Measurements from ENCODE around the gene SYDE2. TPM values are rescaled to one million over a fixed set of nuclear protein-coding genes. Genes with fewer than 3 reads are reported as not detected.

Gene SYDE2
- total and polyA plus RNA-seq, 8 donors: 0.75 to 45.3 (median 14.4) TPM

DNA sequence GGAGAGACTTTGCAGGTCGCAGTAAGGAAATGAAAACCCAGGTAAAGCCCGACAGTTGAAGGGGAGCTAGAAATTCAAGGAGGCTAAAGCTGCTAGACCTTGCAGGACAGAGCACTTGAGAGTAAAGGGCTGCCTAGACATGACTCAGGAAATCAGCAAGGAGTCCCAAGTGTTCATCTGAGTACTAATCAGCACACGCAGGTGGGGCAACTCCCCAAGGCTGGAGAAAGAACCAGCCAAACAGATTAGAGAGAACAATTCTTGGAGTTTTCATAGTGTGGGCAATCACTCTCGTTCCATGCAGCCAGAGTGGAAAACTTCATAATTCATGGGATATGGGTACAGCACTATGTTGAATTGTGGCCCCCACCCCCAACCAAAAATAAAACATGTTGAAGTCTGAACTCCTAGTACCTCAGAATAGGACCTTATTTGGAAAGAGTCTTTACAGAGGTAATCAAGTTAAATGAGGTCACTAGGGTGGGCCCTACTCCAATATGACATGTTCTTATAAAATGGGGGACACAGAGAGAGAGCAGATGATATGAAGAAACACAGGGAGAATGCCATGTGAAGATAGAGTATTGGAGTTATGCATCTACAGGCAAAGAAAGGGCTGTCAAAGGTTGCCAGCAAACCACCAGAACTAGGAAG lies 28.0 kb downstream of the SYDE2 start:
- H3K4me1 ChIP-seq: peaks cover 0 to 10% (median 0%) of the 10 kb centered on the region in 4 donors

GRCh38 chr1:85171721-85172120 lies 29.1 kb downstream of the SYDE2 start:
- no peak overlapping the region for H3K27ac ChIP-seq
- DNase-seq: no peak
- H3K4me1 ChIP-seq: peaks cover 0 to 10% (median 0%) of the 10 kb centered on the region in 4 donors
- H3K9me3 ChIP-seq: no peaks in the 10 kb centered on the region
- TF ChIP-seq, protein P1, sequence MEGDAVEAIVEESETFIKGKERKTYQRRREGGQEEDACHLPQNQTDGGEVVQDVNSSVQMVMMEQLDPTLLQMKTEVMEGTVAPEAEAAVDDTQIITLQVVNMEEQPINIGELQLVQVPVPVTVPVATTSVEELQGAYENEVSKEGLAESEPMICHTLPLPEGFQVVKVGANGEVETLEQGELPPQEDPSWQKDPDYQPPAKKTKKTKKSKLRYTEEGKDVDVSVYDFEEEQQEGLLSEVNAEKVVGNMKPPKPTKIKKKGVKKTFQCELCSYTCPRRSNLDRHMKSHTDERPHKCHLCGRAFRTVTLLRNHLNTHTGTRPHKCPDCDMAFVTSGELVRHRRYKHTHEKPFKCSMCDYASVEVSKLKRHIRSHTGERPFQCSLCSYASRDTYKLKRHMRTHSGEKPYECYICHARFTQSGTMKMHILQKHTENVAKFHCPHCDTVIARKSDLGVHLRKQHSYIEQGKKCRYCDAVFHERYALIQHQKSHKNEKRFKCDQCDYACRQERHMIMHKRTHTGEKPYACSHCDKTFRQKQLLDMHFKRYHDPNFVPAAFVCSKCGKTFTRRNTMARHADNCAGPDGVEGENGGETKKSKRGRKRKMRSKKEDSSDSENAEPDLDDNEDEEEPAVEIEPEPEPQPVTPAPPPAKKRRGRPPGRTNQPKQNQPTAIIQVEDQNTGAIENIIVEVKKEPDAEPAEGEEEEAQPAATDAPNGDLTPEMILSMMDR (IDR thresholded peaks at IDR 0.05): no peak
- no peak for TF ChIP-seq POLR2AphosphoS5 (IDR thresholded peaks at IDR 0.05)
- no peak for TF ChIP-seq EP300 (IDR thresholded peaks at IDR 0.05)
- no peak for TF ChIP-seq POLR2A (IDR thresholded peaks at IDR 0.05)
- H3K36me3 ChIP-seq: peaks cover 0 to 17% (median 9%) of the 10 kb centered on the region in 4 donors
- no peak overlapping the region for H3K4me3 ChIP-seq
- intact Hi-C loops (cut with DNase I; ENCODE audit: low total_unique reads): no loop called here
- WGBS, 5 donors: 80 to 100% (median 93%) methylated on average over 1 of the region's 1 CpG
- H3K27me3 ChIP-seq: no peaks in the 10 kb centered on the region

More for the DNA sequence above, 28.0 kb downstream of the SYDE2 start:
- Histone ChIP-seq H3K4me3 (no peak overlapping the region), H3K27ac (no peak overlapping the region), H3K36me3 (peaks cover 0 to 6% (median 3%) of the 10 kb centered on the region in 4 donors), H3K9me3 (no peaks in the 10 kb centered on the region), H3K27me3 (no peaks in the 10 kb centered on the region)
- intact Hi-C loops (cut with DNase I; ENCODE audit: low total_unique reads): no loop called here
- no peak for TF ChIP-seq POLR2A (IDR thresholded peaks at IDR 0.05)
- TF ChIP-seq POLR2AphosphoS5 (IDR thresholded peaks at IDR 0.05): no peak
- TF ChIP-seq, protein P1 (IDR thresholded peaks at IDR 0.05): no peak
- no peak for DNase-seq
- WGBS, 5 donors: 67 to 88% (median 80%) methylated on average over 4 of the region's 4 CpGs

- DNase-seq: no peak
- peaks cover 0 to 10% (median 0%) of the 10 kb centered on the region in 4 donors for H3K4me1 ChIP-seq
- no peak for TF ChIP-seq POLR2AphosphoS5 (IDR thresholded peaks at IDR 0.05)
- TF ChIP-seq, protein P1 (IDR thresholded peaks at IDR 0.05): no peak
- TF ChIP-seq EP300 (IDR thresholded peaks at IDR 0.05): no peak
- TF ChIP-seq POLR2A (IDR thresholded peaks at IDR 0.05): no peak
- no peaks in the 10 kb centered on the region for H3K27me3 ChIP-seq
- H3K9me3 ChIP-seq: no peaks in the 10 kb centered on the region
- no peak overlapping the region for H3K27ac ChIP-seq
- peaks cover 0 to 37% (median 15%) of the 10 kb centered on the region in 4 donors for H3K36me3 ChIP-seq
- no peak overlapping the region for H3K4me3 ChIP-seq
- WGBS, 5 donors: 92 to 100% (median 98%) methylated on average over 1 of the region's 1 CpG
- intact Hi-C loops (cut with DNase I; ENCODE audit: low total_unique reads): no loop called here
Observed at GRCh38 chr1:85168884-85169283, 31.9 kb downstream of the SYDE2 start.

DNA sequence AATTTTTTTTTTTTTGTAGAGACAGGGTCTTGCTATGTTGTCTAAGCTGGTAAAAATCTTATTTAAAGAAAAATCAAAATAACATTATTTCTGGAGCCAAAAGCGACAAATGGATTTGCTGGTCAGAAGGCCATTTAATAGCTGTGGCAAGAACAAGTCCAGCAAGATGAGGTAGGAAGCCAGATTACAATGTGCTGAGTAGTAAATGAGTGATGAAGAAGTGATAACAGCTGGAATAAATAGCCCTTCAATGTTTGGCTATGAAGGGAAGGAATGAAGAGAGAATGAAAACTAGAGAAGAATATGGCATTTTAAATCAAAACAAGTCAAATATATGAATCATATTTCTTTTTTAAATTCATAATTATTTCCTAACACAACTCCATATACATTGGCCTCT lies 34.5 kb downstream of the SYDE2 start:
- Histone ChIP-seq H3K27ac (no peak overlapping the region), H3K4me3 (no peak overlapping the region), H3K9me3 (no peaks in the 10 kb centered on the region), H3K36me3 (peaks cover 0 to 42% (median 17%) of the 10 kb centered on the region in 4 donors), H3K4me1 (no peaks in the 10 kb centered on the region), H3K27me3 (no peaks in the 10 kb centered on the region)
- TF ChIP-seq POLR2A (IDR thresholded peaks at IDR 0.05) (no peak), POLR2AphosphoS5 (IDR thresholded peaks at IDR 0.05) (no peak), EP300 (IDR thresholded peaks at IDR 0.05) (no peak)
- TF ChIP-seq, protein P1 (IDR thresholded peaks at IDR 0.05): no peak
- WGBS, 5 donors: 90 to 96% (median 96%) methylated on average over 1 of the region's 1 CpG
- intact Hi-C loops (cut with DNase I; ENCODE audit: low total_unique reads): no loop called here
- no peak for DNase-seq

Measured in stomach (tissue), 9 donors.